HepG2 (cell line): Measurements from ENCODE around the gene PARD3. TPM values are rescaled to one million over a fixed set of nuclear protein-coding genes. Genes with fewer than 3 reads are reported as not detected.

ENCODE experiments used
- ATM ChIP-seq: fragments of 450-650 bp; IDR thresholded peaks from 2 replicates; pipeline ENCODE4 v1.7.1; 2017; ENCODE audit warnings: mild to moderate bottlenecking, borderline replicate concordance
- CREM ChIP-seq, 2 experiments: sonication (generic) in 1 of 2; formaldehyde crosslinking in 1 of 2; IDR thresholded peaks; 2 replicates each; pipeline versions ENCODE4 v1.4.0 to v1.6.1; 2016 to 2020; ENCODE audit warnings: antibody characterized with exemption in 1 of 2, mild to moderate bottlenecking in 1 of 2, missing genetic modification reagents in 1 of 2
- DMAP1 ChIP-seq: IDR thresholded peaks from 2 replicates; pipeline ENCODE4 v1.6.1; 2016
- HINFP ChIP-seq: sonication (generic); formaldehyde crosslinking; IDR thresholded peaks from 2 replicates; pipeline ENCODE4 v1.4.0; 2020; ENCODE audit warnings: low read depth, mild to moderate bottlenecking, missing genetic modification reagents
- HIVEP1 ChIP-seq: sonication (generic); formaldehyde crosslinking; IDR thresholded peaks from 2 replicates; pipeline ENCODE4 v1.4.0; 2020; ENCODE audit warnings: mild to moderate bottlenecking, missing genetic modification reagents
- HNRNPL ChIP-seq: fragments of 200-400 bp; formaldehyde crosslinking; IDR thresholded peaks from 2 replicates; pipeline ENCODE4 v1.6.1; 2017; ENCODE audit warnings: mild to moderate bottlenecking, low read depth, low read length
- KLF15 ChIP-seq: sonication (generic); formaldehyde crosslinking; IDR thresholded peaks from 2 replicates; pipeline ENCODE4 v1.8.1; 2023; ENCODE audit warnings: borderline replicate concordance, mild to moderate bottlenecking, inconsistent platforms, missing genetic modification reagents, mixed read lengths
- MTA3 ChIP-seq: sonication (generic); formaldehyde crosslinking; IDR thresholded peaks from 2 replicates; pipeline ENCODE4 v1.4.0; 2020; ENCODE audit warnings: missing genetic modification reagents
- MTERF4 ChIP-seq: sonication (generic); formaldehyde crosslinking; IDR thresholded peaks from 2 replicates; pipeline ENCODE4 v1.8.0; 2023; ENCODE audit warnings: mild to moderate bottlenecking, missing genetic modification reagents
- MXD4 ChIP-seq: IDR thresholded peaks from 2 replicates; pipeline ENCODE4 v1.6.1; 2016; ENCODE audit warnings: mild to moderate bottlenecking, missing biosample characterization, missing genetic modification reagents
- SMYD3 ChIP-seq: sonication (generic); formaldehyde crosslinking; IDR thresholded peaks from 2 replicates; pipeline ENCODE4 v1.8.1; 2023; ENCODE audit warnings: mild to moderate bottlenecking, missing genetic modification reagents
- SRSF9 ChIP-seq: fragments of 200-400 bp; formaldehyde crosslinking; IDR thresholded peaks from 2 replicates; pipeline ENCODE4 v1.6.1; 2018; ENCODE audit warnings: borderline replicate concordance, mild to moderate bottlenecking, low read depth, low read length; ENCODE audit not compliant: insufficient read depth, poor library complexity, severe bottlenecking
- TMF1 ChIP-seq: sonication (generic); formaldehyde crosslinking; IDR thresholded peaks from 2 replicates; pipeline ENCODE4 v1.8.1; 2022; ENCODE audit warnings: low read depth, missing genetic modification reagents
- TSC22D2 ChIP-seq: sonication (generic); formaldehyde crosslinking; IDR thresholded peaks from 2 replicates; pipeline ENCODE4 v1.5.1; 2020; ENCODE audit warnings: missing genetic modification reagents, mild to moderate bottlenecking, borderline replicate concordance
- USF2 ChIP-seq, 2 experiments: sonication (generic) in 1 of 2; formaldehyde crosslinking in 1 of 2; IDR thresholded peaks; 2 replicates each; pipeline versions ENCODE4 v1.5.1 to v1.6.1; 2011 to 2020; ENCODE audit warnings: borderline replicate concordance in 1 of 2, low read depth in 1 of 2, low read length in 1 of 2, mild to moderate bottlenecking in 1 of 2, missing genetic modification reagents in 1 of 2, moderate library complexity in 1 of 2
- ZBTB8A ChIP-seq: sonication (generic); formaldehyde crosslinking; IDR thresholded peaks from 2 replicates; pipeline ENCODE4 v1.4.0; 2020; ENCODE audit warnings: mild to moderate bottlenecking, low read depth, missing genetic modification reagents, borderline replicate concordance
- ZHX2 ChIP-seq, 2 experiments: sonication (generic) in 1 of 2; formaldehyde crosslinking in 1 of 2; IDR thresholded peaks; 2 replicates each; pipeline versions ENCODE4 v1.6.1 to v1.9.0; 2014 to 2022; ENCODE audit warnings: antibody characterized with exemption in 1 of 2, borderline replicate concordance in 1 of 2, inconsistent platforms in 1 of 2, low read depth in 1 of 2, missing genetic modification reagents in 1 of 2
- ZNF510 ChIP-seq: sonication (generic); formaldehyde crosslinking; IDR thresholded peaks from 2 replicates; pipeline ENCODE4 v1.4.0; 2020; ENCODE audit warnings: low read depth, mild to moderate bottlenecking, missing genetic modification reagents
- polyA plus RNA-seq, 8 experiments: library from polyadenylated mRNA; depleted of rRNA in 3 of 8; stranded (reverse) in 7 of 8; unstranded in 1 of 8; fragments of >200 nt; fragmentation: Illumina TruSeq in 4 of 8; extraction: Trizol in 4 of 8; gene quantifications; 2 replicates each; pipeline versions ENCODE4 v1.2.1 to v1.2.3, GENCODE V29; 2011 to 2016; ENCODE audit warnings: low read depth in 4 of 8, missing spikeins in 1 of 8, mixed read lengths in 1 of 8; ENCODE audit not compliant: insufficient read depth in 1 of 8
- total RNA-seq, 5 experiments: library from RNA; depleted of rRNA; stranded (reverse); fragments of >200 nt; fragmentation: Illumina TruSeq; extraction: Trizol; gene quantifications; 2 replicates each; pipeline ENCODE4 v1.2.3, GENCODE V29; 2016; ENCODE audit warnings: low read depth in 1 of 5

Gene PARD3
- total and polyA plus RNA-seq, 2 of the 13 experiments (the other 11 are each of a cell fraction or from before 2014, with no cell fraction given): 40.9 to 60.0 TPM

- no peak for TF ChIP-seq HNRNPL
- TF ChIP-seq HIVEP1 (CRISPR knock-in tag): no peak
- TF ChIP-seq DMAP1 (CRISPR knock-in tag): no peak
- 0 out of 2 replicates have a peak, but pooled peaks have one; percentile 33 for TF ChIP-seq ZNF510 (CRISPR knock-in tag)
- no peak for TF ChIP-seq MXD4 (CRISPR knock-in tag)
- no peak for TF ChIP-seq HINFP (CRISPR knock-in tag)
- TF ChIP-seq TSC22D2: no peak
- TF ChIP-seq TMF1 (CRISPR knock-in tag): no peak
- TF ChIP-seq MTERF4 (CRISPR knock-in tag): no peak
- TF ChIP-seq ZHX2 (IDR thresholded peaks at IDR 0.05; ENCODE audit: low read depth): no peak
- TF ChIP-seq ZHX2 (CRISPR knock-in tag; IDR thresholded peaks at IDR 0.05; ENCODE audit: borderline replicate concordance): no peak
- no peak for TF ChIP-seq SRSF9
- no peak for TF ChIP-seq MTA3
- TF ChIP-seq SMYD3 (CRISPR knock-in tag): no peak
- TF ChIP-seq ATM: no peak
- TF ChIP-seq CREM (IDR thresholded peaks at IDR 0.05): no peak
- no peak for TF ChIP-seq CREM (CRISPR knock-in tag; IDR thresholded peaks at IDR 0.05)
- no peak for TF ChIP-seq ZBTB8A (CRISPR knock-in tag)
- TF ChIP-seq USF2 (IDR thresholded peaks at IDR 0.05; ENCODE audit: low read depth, low read length): no peak
- TF ChIP-seq USF2 (CRISPR knock-in tag; IDR thresholded peaks at IDR 0.05; ENCODE audit: borderline replicate concordance): no peak
- no peak for TF ChIP-seq KLF15 (CRISPR knock-in tag)
These were observed 82.2 kb downstream of the PARD3 start (continued) for GRCh38 chr10:34732926-34733325.
